Neuronal stem cell (in vitro differentiated cells): Measurements from ENCODE around the gene TULP4. TPM values are rescaled to one million over a fixed set of nuclear protein-coding genes. Genes with fewer than 3 reads are reported as not detected.

ENCODE experiments used
- DNase-seq: peaks from one replicate; pipeline ENCODE4 v3.0.0-alpha.2; 2013; ENCODE audit warnings: low spot score
- H2AFZ ChIP-seq: one replicate; pipeline ENCODE4 v1.6.1; 2013; ENCODE audit warnings: mild to moderate bottlenecking, low read length, inconsistent platforms
- H2AK5ac ChIP-seq: 2 replicates; pipeline ENCODE4 v1.6.1; 2013; ENCODE audit warnings: low read depth, mild to moderate bottlenecking, inconsistent platforms, low read length, moderate library complexity, mixed read lengths
- H2BK120ac ChIP-seq: 2 replicates; pipeline ENCODE4 v1.6.1; 2013; ENCODE audit warnings: low read depth, mild to moderate bottlenecking, inconsistent platforms, low read length, moderate library complexity, mixed read lengths
- H2BK12ac ChIP-seq: one replicate; pipeline ENCODE4 v1.6.1; 2013; ENCODE audit warnings: low read length, inconsistent platforms
- H2BK15ac ChIP-seq: 2 replicates; pipeline ENCODE4 v1.6.1; 2013; ENCODE audit warnings: mild to moderate bottlenecking, low read length, inconsistent platforms, mixed read lengths
- H2BK5ac ChIP-seq: one replicate; pipeline ENCODE4 v1.6.1; 2013; ENCODE audit warnings: inconsistent platforms, mild to moderate bottlenecking, low read length, moderate library complexity
- H3K14ac ChIP-seq: one replicate; pipeline ENCODE4 v1.6.1; 2013; ENCODE audit warnings: low read length, inconsistent platforms
- H3K18ac ChIP-seq: 2 replicates; pipeline ENCODE4 v1.6.1; 2013; ENCODE audit warnings: low read length, inconsistent platforms
- H3K23ac ChIP-seq: 2 replicates; pipeline ENCODE4 v1.6.1; 2013; ENCODE audit warnings: low read depth, mild to moderate bottlenecking, mixed read lengths, low read length, inconsistent platforms; ENCODE audit not compliant: poor library complexity
- H3K27ac ChIP-seq: replicated peaks from 3 replicates; pipeline ENCODE4 v1.5.1; 2013; ENCODE audit warnings: low read length, inconsistent platforms
- H3K27me3 ChIP-seq, 3 experiments: 2 replicates each; pipeline ENCODE4 v1.6.1; 2013; ENCODE audit warnings: low read length in 3 of 3, mild to moderate bottlenecking in 2 of 3, inconsistent platforms in 1 of 3, low read depth in 1 of 3, mixed read lengths in 1 of 3, moderate library complexity in 1 of 3; ENCODE audit not compliant: control insufficient read depth in 3 of 3, insufficient read depth in 3 of 3
- H3K36me3 ChIP-seq, 2 donors: replicated peaks in 1 of 2; 2 replicates each; pipeline ENCODE4 v1.6.1; 2013; ENCODE audit warnings: low read length in 2 of 2; ENCODE audit not compliant: control insufficient read depth in 2 of 2, insufficient read depth in 2 of 2
- H3K4ac ChIP-seq: 2 replicates; pipeline ENCODE4 v1.6.1; 2013; ENCODE audit warnings: inconsistent platforms, mild to moderate bottlenecking, low read length, moderate library complexity
- H3K4me1 ChIP-seq, 2 donors: 1 replicate in 1 of 2; 2 replicates in 1 of 2; pipeline ENCODE4 v1.6.1; 2013; ENCODE audit warnings: low read length in 2 of 2, low read depth in 1 of 2; ENCODE audit not compliant: control insufficient read depth in 2 of 2, insufficient read depth in 1 of 2
- H3K4me2 ChIP-seq: one replicate; pipeline ENCODE4 v1.6.1; 2013; ENCODE audit warnings: mild to moderate bottlenecking, low read length, inconsistent platforms; ENCODE audit not compliant: insufficient read depth, poor library complexity, severe bottlenecking
- H3K4me3 ChIP-seq, 2 donors: 2 replicates each; pipeline ENCODE4 v1.5.1; 2013; ENCODE audit warnings: low read length in 2 of 2, mild to moderate bottlenecking in 2 of 2, inconsistent platforms in 1 of 2, moderate library complexity in 1 of 2
- H3K79me1 ChIP-seq: one replicate; pipeline ENCODE4 v1.6.1; 2013; ENCODE audit warnings: low read depth, mild to moderate bottlenecking, inconsistent platforms, low read length, moderate library complexity
- H3K9ac ChIP-seq: one replicate; pipeline ENCODE4 v1.6.1; 2013; ENCODE audit warnings: mild to moderate bottlenecking, low read depth, low read length, inconsistent platforms; ENCODE audit not compliant: poor library complexity
- H3K9me3 ChIP-seq, 2 donors: replicated peaks in 1 of 2; 2 replicates each; pipeline versions ENCODE3 to v1.6.1; 2013; ENCODE audit warnings: low read length in 2 of 2, mild to moderate bottlenecking in 2 of 2, inconsistent platforms in 1 of 2, low read depth in 1 of 2, mixed read lengths in 1 of 2, moderate library complexity in 1 of 2; ENCODE audit not compliant: control insufficient read depth in 2 of 2, insufficient read depth in 1 of 2
- H4K8ac ChIP-seq: one replicate; pipeline ENCODE4 v1.6.1; 2013; ENCODE audit warnings: low read depth, mild to moderate bottlenecking, inconsistent platforms, low read length, moderate library complexity
- H4K91ac ChIP-seq: one replicate; pipeline ENCODE4 v1.6.1; 2013; ENCODE audit warnings: low read length, low read depth, mild to moderate bottlenecking, inconsistent platforms; ENCODE audit not compliant: poor library complexity
- WGBS, 2 donors: extraction: QIAGEN DNeasy Blood & Tissue Kit; methylation state at CpG; one replicate each; pipeline ENCODE4 v1.1.7; 2013; ENCODE audit warnings: missing lambda C conversion rate in 2 of 2, mixed read lengths in 1 of 2; ENCODE audit not compliant: insufficient read length in 2 of 2, insufficient replicate concordance in 1 of 2; ENCODE audit errors: extremely low coverage in 2 of 2; 5-methylcytosine and 5-hydroxymethylcytosine counted together
- polyA plus RNA-seq, 2 experiments: library from polyadenylated mRNA; stranded (reverse); fragments of 200-250 nt; gene quantifications; one replicate each; pipeline ENCODE4 v1.2.3, GENCODE V29; 2013

Gene TULP4, protein sequence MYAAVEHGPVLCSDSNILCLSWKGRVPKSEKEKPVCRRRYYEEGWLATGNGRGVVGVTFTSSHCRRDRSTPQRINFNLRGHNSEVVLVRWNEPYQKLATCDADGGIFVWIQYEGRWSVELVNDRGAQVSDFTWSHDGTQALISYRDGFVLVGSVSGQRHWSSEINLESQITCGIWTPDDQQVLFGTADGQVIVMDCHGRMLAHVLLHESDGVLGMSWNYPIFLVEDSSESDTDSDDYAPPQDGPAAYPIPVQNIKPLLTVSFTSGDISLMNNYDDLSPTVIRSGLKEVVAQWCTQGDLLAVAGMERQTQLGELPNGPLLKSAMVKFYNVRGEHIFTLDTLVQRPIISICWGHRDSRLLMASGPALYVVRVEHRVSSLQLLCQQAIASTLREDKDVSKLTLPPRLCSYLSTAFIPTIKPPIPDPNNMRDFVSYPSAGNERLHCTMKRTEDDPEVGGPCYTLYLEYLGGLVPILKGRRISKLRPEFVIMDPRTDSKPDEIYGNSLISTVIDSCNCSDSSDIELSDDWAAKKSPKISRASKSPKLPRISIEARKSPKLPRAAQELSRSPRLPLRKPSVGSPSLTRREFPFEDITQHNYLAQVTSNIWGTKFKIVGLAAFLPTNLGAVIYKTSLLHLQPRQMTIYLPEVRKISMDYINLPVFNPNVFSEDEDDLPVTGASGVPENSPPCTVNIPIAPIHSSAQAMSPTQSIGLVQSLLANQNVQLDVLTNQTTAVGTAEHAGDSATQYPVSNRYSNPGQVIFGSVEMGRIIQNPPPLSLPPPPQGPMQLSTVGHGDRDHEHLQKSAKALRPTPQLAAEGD (N-terminal part only)
- 14.3 TPM for polyA plus RNA-seq (2013, experiment 1 of 2)
- 16.3 TPM for polyA plus RNA-seq (2013, experiment 2 of 2)

DNA sequence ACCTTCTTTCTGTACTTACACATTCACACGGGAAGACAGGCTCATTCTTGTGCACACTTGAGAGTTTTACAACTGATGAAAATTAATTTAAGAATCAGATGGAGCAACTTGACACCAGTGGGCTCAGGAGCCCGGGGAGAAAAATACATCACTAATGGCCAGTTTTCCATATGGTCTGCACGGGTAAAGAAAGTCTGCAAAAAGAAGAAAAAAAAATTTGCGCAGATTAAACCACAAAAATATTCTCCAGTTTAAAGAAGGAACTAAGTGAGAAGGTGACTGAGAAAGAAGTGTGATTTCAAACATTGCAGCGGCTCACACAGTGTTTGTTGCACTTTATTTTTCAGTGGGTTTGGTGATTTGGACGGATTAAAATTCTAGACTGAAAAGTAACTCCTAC lies at the start of gene TULP4:
Gene TULP4, plus strand, starts transcription at position 301 of the 400 bp plus-strand sequence. CDS start 1,552 bp downstream, outside the sequence.
- DNase-seq = no peak
- Histone ChIP-seq H3K79me1 (no peaks in the 10 kb centered on the region), H2BK120ac (no peak within 1 kb of the TSS), H3K27ac (no peak within 1 kb of the TSS), H2BK5ac (no peak within 1 kb of the TSS), H2AFZ (no peak within 1 kb of the TSS), H2BK12ac (no peak within 1 kb of the TSS), H4K91ac (no peak within 1 kb of the TSS), H3K4ac (no peak within 1 kb of the TSS), H2AK5ac (no peak within 1 kb of the TSS), H3K36me3 (peaks cover 6 to 65% of the 10 kb centered on the region in 2 donors), H3K9ac (no peak within 1 kb of the TSS), H2BK15ac (no peak within 1 kb of the TSS), H4K8ac (no peak within 1 kb of the TSS), H3K4me2 (no peak within 1 kb of the TSS), H3K27me3 (no peaks in the 10 kb centered on the region), H3K4me1 (no peaks in the 10 kb centered on the region), H3K4me3 (no peak within 1 kb of the TSS), H3K18ac (no peak within 1 kb of the TSS), H3K9me3 (peaks cover 4 to 22% of the 10 kb centered on the region in 2 donors), H3K23ac (no peak within 1 kb of the TSS), H3K14ac (no peak within 1 kb of the TSS)
- no CpG with 5 or more reads among the region's 6 CpGs for WGBS, 2 donors

DNA sequence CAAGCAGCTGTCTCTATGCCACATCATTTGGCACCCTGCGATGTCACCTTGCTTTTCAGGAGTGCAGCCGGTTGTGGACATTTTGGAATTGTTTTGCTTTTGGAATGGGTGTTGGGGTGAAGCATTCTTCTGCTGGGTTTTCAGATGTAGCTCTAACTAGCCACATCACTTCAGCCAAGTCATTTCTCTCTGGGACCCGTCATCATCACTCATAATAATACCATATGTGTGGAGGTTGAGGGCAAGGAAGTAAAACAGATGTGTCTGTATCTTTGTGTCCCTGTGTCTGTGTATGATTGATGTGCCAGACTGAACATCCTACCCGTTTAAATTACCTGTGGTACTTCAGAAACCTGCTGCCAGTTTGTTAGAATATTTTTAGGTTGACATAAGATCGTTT lies 49.5 kb upstream of the TULP4 start:
- peaks cover 6 to 28% of the 10 kb centered on the region in 2 donors for H3K36me3 ChIP-seq
- H2BK15ac ChIP-seq = no peak overlapping the region
- no peak overlapping the region for H3K4me3 ChIP-seq
- peaks cover 0 to 3% of the 10 kb centered on the region in 2 donors for H3K4me1 ChIP-seq
- H3K79me1 ChIP-seq = no peaks in the 10 kb centered on the region
- H3K14ac ChIP-seq = no peak overlapping the region
- H3K18ac ChIP-seq = no peak overlapping the region
- H3K27ac ChIP-seq = no peak overlapping the region
- H4K8ac ChIP-seq = no peak overlapping the region
- H3K9ac ChIP-seq = no peak overlapping the region
- H2BK5ac ChIP-seq = no peak overlapping the region
- H3K27me3 ChIP-seq = no peaks in the 10 kb centered on the region
- WGBS, 2 donors = no CpG with 5 or more reads among the region's 5 CpGs
- H3K4me2 ChIP-seq = no peak overlapping the region
- H2BK120ac ChIP-seq = no peak overlapping the region
- no peak overlapping the region for H2BK12ac ChIP-seq
- no peak overlapping the region for H3K23ac ChIP-seq
- peaks cover 2 to 9% of the 10 kb centered on the region in 2 donors for H3K9me3 ChIP-seq
- no peak overlapping the region for H2AFZ ChIP-seq
- no peak overlapping the region for H4K91ac ChIP-seq
- DNase-seq = no peak
- no peak overlapping the region for H2AK5ac ChIP-seq
- H3K4ac ChIP-seq = no peak overlapping the region

DNA sequence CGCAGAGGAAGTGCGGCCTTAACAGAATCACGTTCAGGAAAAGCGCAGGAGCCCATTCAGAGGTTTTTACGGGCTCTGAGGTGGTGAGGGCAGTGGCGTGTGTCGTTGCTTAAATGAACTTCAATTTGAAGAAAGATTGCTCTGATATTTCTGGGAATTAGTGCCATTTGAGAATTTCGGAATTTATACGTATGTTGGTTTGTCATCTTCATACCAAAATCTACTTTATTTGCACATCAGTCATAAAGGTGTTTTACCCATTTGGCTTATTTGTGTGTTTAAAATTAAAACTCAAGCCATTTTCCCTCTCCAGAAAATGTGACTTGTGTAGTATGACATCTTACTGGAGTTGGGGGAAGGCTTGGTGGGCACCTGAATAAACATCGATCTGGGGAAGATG lies 48.1 kb upstream of the TULP4 start:
- Histone ChIP-seq H3K14ac (no peak overlapping the region), H2AK5ac (no peak overlapping the region), H4K8ac (no peak overlapping the region), H3K4me3 (no peak overlapping the region), H3K27ac (no peak overlapping the region), H3K23ac (no peak overlapping the region), H3K27me3 (no peaks in the 10 kb centered on the region), H3K79me1 (no peaks in the 10 kb centered on the region), H2BK5ac (no peak overlapping the region), H2BK12ac (no peak overlapping the region), H3K18ac (no peak overlapping the region), H2BK15ac (no peak overlapping the region), H3K4me1 (peaks cover 0 to 3% of the 10 kb centered on the region in 2 donors), H3K36me3 (peaks cover 6 to 30% of the 10 kb centered on the region in 2 donors), H3K4ac (no peak overlapping the region), H3K4me2 (no peak overlapping the region), H2AFZ (no peak overlapping the region), H4K91ac (no peak overlapping the region), H3K9me3 (peaks cover 2 to 9% of the 10 kb centered on the region in 2 donors), H3K9ac (no peak overlapping the region), H2BK120ac (no peak overlapping the region)
- DNase-seq = no peak
- no CpG with 5 or more reads among the region's 10 CpGs for WGBS, 2 donors

DNA sequence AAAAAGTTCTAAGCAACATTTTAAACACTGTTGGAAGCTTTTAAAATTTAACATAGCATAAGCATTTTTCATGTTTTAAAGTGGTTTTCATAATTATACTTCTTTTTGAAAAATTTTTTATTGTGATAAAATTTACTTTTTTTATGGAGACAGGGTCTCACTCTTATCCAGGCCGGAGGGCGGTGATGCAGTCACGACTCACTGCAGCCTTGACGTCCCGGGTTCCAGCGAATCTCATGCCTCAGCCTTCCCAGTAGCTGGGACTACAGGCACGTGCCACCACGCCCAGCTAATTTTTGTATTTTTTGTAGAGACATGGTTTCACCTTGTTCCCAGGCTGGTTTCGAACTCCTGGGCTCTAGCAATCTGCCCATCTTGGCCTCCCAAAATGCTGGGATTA lies 46.1 kb upstream of the TULP4 start:
- H2AK5ac ChIP-seq = no peak overlapping the region
- whole genome bisulfite sequencing, 2 donors = no CpG with 5 or more reads among the region's 9 CpGs

More for the DNA sequence above, 46.1 kb upstream of the TULP4 start:
- H3K9ac ChIP-seq = no peak overlapping the region
- peaks cover 0 to 3% of the 10 kb centered on the region in 2 donors for H3K4me1 ChIP-seq
- no peak overlapping the region for H3K23ac ChIP-seq
- H3K27me3 ChIP-seq = no peaks in the 10 kb centered on the region
- no peak overlapping the region for H3K27ac ChIP-seq
- no peak overlapping the region for H2BK5ac ChIP-seq
- peaks cover 6 to 34% of the 10 kb centered on the region in 2 donors for H3K36me3 ChIP-seq
- no peak overlapping the region for H2BK15ac ChIP-seq
- H3K4ac ChIP-seq = no peak overlapping the region
- H3K4me2 ChIP-seq = no peak overlapping the region
- no peak overlapping the region for H2BK120ac ChIP-seq
- no peak overlapping the region for H3K18ac ChIP-seq
- no peak overlapping the region for H4K91ac ChIP-seq
- DNase-seq = no peak
- H2AFZ ChIP-seq = no peak overlapping the region
- H2BK12ac ChIP-seq = no peak overlapping the region
- H3K14ac ChIP-seq = no peak overlapping the region
- H3K4me3 ChIP-seq = no peak overlapping the region
- H3K9me3 ChIP-seq = peaks cover 2 to 6% of the 10 kb centered on the region in 2 donors
- no peak overlapping the region for H4K8ac ChIP-seq
- H3K79me1 ChIP-seq = no peaks in the 10 kb centered on the region
